CD8-positive, alpha-beta memory T cell (primary cell): ENCODE data around the gene ADORA3. TPM values are rescaled to one million over a fixed set of nuclear protein-coding genes. Genes with fewer than 3 reads are reported as not detected.

Experiments used
- CTCF ChIA-PET: fragments of 350-600 bp; sonication (Branson Sonifier 250); formaldehyde crosslinking; loops from one replicate; lab custom pipeline; 2021; ENCODE audit warnings: antibody characterized with exemption; lab: Charles Lee
- POLR2A ChIA-PET: fragments of 350-600 bp; sonication (Branson Sonifier 250); formaldehyde crosslinking; loops from one replicate; lab custom pipeline; 2021; ENCODE audit warnings: antibody characterized with exemption; lab: Charles Lee
- DNase-seq, 5 donors: peaks; one replicate each; pipeline versions ENCODE4 v3.0.0 to v3.0.0-alpha.2; 2020 to 2022; ENCODE audit warnings: mixed read lengths in 1 of 5
- H3K27ac ChIP-seq: one replicate; pipeline ENCODE4 v1.7.0; 2013; ENCODE audit warnings: low read depth, mild to moderate bottlenecking, low read length, moderate library complexity
- H3K27me3 ChIP-seq: 2 replicates; pipeline ENCODE4 v1.7.0; 2013; ENCODE audit warnings: low read length, mild to moderate bottlenecking; ENCODE audit not compliant: insufficient read depth, poor library complexity, severe bottlenecking
- H3K36me3 ChIP-seq: 2 replicates; pipeline ENCODE4 v1.7.0; 2013; ENCODE audit warnings: mild to moderate bottlenecking, low read length, moderate library complexity; ENCODE audit not compliant: insufficient read depth
- H3K4me1 ChIP-seq: 2 replicates; pipeline ENCODE4 v1.7.0; 2013; ENCODE audit warnings: mild to moderate bottlenecking, low read length, moderate library complexity; ENCODE audit not compliant: insufficient read depth
- H3K4me3 ChIP-seq: 2 replicates; pipeline ENCODE4 v1.7.0; 2013; ENCODE audit warnings: mild to moderate bottlenecking, low read length
- H3K9me3 ChIP-seq: 2 replicates; pipeline ENCODE4 v1.7.0; 2013; ENCODE audit warnings: mild to moderate bottlenecking, low read length
- H3K27ac Mint-ChIP-seq, 8 donors: one replicate each; pipeline ENCODE4 v1.8.0; 2020 to 2021; ENCODE audit warnings: mixed read lengths in 8 of 8, mild to moderate bottlenecking in 6 of 8, inconsistent platforms in 3 of 8, moderate library complexity in 3 of 8
- H3K27me3 Mint-ChIP-seq, 2 donors: one replicate each; pipeline ENCODE4 v1.8.0; 2020 to 2021; ENCODE audit warnings: mixed read lengths in 2 of 2, mild to moderate bottlenecking in 1 of 2, moderate library complexity in 1 of 2
- H3K36me3 Mint-ChIP-seq, 3 donors: one replicate each; pipeline ENCODE4 v1.8.0; 2020 to 2021; ENCODE audit warnings: mixed read lengths in 3 of 3, inconsistent platforms in 1 of 3, mild to moderate bottlenecking in 1 of 3
- H3K4me1 Mint-ChIP-seq, 3 donors: one replicate each; pipeline ENCODE4 v1.8.0; 2020 to 2021; ENCODE audit warnings: mixed read lengths in 3 of 3, inconsistent platforms in 1 of 3, mild to moderate bottlenecking in 1 of 3
- H3K4me3 Mint-ChIP-seq, 7 donors: one replicate each; pipeline ENCODE4 v1.8.0; 2020 to 2021; ENCODE audit warnings: mixed read lengths in 7 of 7, mild to moderate bottlenecking in 6 of 7, moderate library complexity in 4 of 7, inconsistent platforms in 2 of 7
- H3K9me3 Mint-ChIP-seq, 5 donors: one replicate each; pipeline ENCODE4 v1.8.0; 2020 to 2022; ENCODE audit warnings: mixed read lengths in 5 of 5, mild to moderate bottlenecking in 3 of 5, moderate library complexity in 2 of 5, inconsistent platforms in 1 of 5
- polyA plus RNA-seq: library from polyadenylated mRNA; unstranded; fragments of 300-500 nt; fragmentation: Illumina TruSeq; gene quantifications from one replicate; pipeline ENCODE4 v1.2.3, GENCODE V29; 2021
- total RNA-seq, 2 experiments: library from RNA; stranded (reverse); gene quantifications; one replicate each; pipeline ENCODE4 v1.2.3, GENCODE V29; 2021

The ADORA3 gene
- total and polyA plus RNA-seq, 3 experiments from 2014 or later, result 0.39 to 0.51 TPM; not detected in 1

- Mint-ChIP-seq H3K36me3 (peaks cover 3 to 9% (median 6%) of the 10 kb centered on the region in 3 donors), H3K9me3 (no peaks in the 10 kb centered on the region), H3K27me3 (no peaks in the 10 kb centered on the region), H3K4me1 (peaks cover 31 to 43% (median 36%) of the 10 kb centered on the region in 3 donors), H3K4me3 (no peak overlapping the region), H3K27ac (no peak overlapping the region)
- Histone ChIP-seq H3K4me1 (peaks cover 26% of the 10 kb centered on the region), H3K9me3 (no peaks in the 10 kb centered on the region), H3K27me3 (no peaks in the 10 kb centered on the region), H3K36me3 (peaks cover 8% of the 10 kb centered on the region), H3K4me3 (no peak overlapping the region), H3K27ac (no peak overlapping the region)
- DNase-seq, result peak in 4 of 5 donors; percentile 17 to 61 (median 36)
- ChIA-PET POLR2A (no interaction called here), CTCF (interaction anchor here (0.5 to 2.4 kb wide), 14 partner anchors 10 to 288 kb away, joined by 3 to 11 read pairs (median 4); partner anchors contain the start of genes ADORA3 and TMIGD3)
Observed at GRCh38 chr1:111481387-111482221, 21.8 kb downstream of the ADORA3 start.

GRCh38 chr1:111480674-111481073 is 22.8 kb downstream of the ADORA3 start:
- Histone ChIP-seq H3K36me3 (peaks cover 8% of the 10 kb centered on the region), H3K4me1 (peaks cover 35% of the 10 kb centered on the region), H3K27ac (no peak overlapping the region), H3K27me3 (no peaks in the 10 kb centered on the region), H3K9me3 (no peaks in the 10 kb centered on the region), H3K4me3 (no peak overlapping the region)
- H3K27me3 Mint-ChIP-seq, result no peaks in the 10 kb centered on the region
- peaks cover 3 to 9% (median 6%) of the 10 kb centered on the region in 3 donors for H3K36me3 Mint-ChIP-seq
- ChIA-PET POLR2A (no interaction called here), CTCF (interaction anchor here (0.9 to 2.4 kb wide), 3 partner anchors 9 to 234 kb away, joined by 3 to 11 read pairs (median 3); no protein-coding TSS in a partner anchor)
- peaks cover 40 to 52% (median 45%) of the 10 kb centered on the region in 3 donors for H3K4me1 Mint-ChIP-seq
- H3K27ac Mint-ChIP-seq, result no peak overlapping the region
- H3K9me3 Mint-ChIP-seq, result no peaks in the 10 kb centered on the region
- H3K4me3 Mint-ChIP-seq, result no peak overlapping the region
- no peak for DNase-seq

GRCh38 chr1:111476761-111477309 is 26.6 kb downstream of the ADORA3 start:
- no peaks in the 10 kb centered on the region for H3K9me3 Mint-ChIP-seq
- peak overlapping the region; percentile 66 to 80 (median 75) for H3K4me3 Mint-ChIP-seq
- DNase-seq, result peak; percentile 7 to 73 (median 60)
- peak overlapping the region; percentile 61 for H3K4me3 ChIP-seq
- peaks cover 58% of the 10 kb centered on the region for H3K4me1 ChIP-seq
- peaks cover 8% of the 10 kb centered on the region for H3K36me3 ChIP-seq
- H3K27me3 Mint-ChIP-seq, result no peaks in the 10 kb centered on the region
- H3K27me3 ChIP-seq, result no peaks in the 10 kb centered on the region
- peak overlapping the region; percentile 36 for H3K27ac ChIP-seq
- H3K36me3 Mint-ChIP-seq, result peaks cover 6 to 11% (median 6%) of the 10 kb centered on the region in 3 donors
- H3K4me1 Mint-ChIP-seq, result peaks cover 60 to 67% (median 63%) of the 10 kb centered on the region in 3 donors
- H3K9me3 ChIP-seq, result no peaks in the 10 kb centered on the region
- ChIA-PET POLR2A (interaction anchor here (0.8 to 1.3 kb wide), 2 partner anchors 28 to 31 kb away, joined by 4 read pairs; partner anchors contain the start of genes ATP5PB and WDR77), CTCF (interaction anchor here (1.2 to 5.9 kb wide), 7 partner anchors 9 to 254 kb away, joined by 3 to 33 read pairs (median 3); partner anchors contain the start of genes ATP5PB and WDR77)
- peak overlapping the region; percentile 80 to 96 (median 90) for H3K27ac Mint-ChIP-seq

- ChIA-PET CTCF (interaction anchor here (1.2 to 5.9 kb wide), 7 partner anchors 10 to 253 kb away, joined by 3 to 33 read pairs (median 3); partner anchors contain the start of genes ATP5PB and WDR77), POLR2A (interaction anchor here (0.7 to 0.8 kb wide), 2 partner anchors 20 to 28 kb away, joined by 3 to 4 read pairs; partner anchors contain the start of genes ATP5PB and WDR77)
- no peaks in the 10 kb centered on the region for H3K9me3 Mint-ChIP-seq
- Histone ChIP-seq H3K4me1 (peaks cover 64% of the 10 kb centered on the region), H3K36me3 (peaks cover 8% of the 10 kb centered on the region), H3K27ac (no peak overlapping the region), H3K27me3 (no peaks in the 10 kb centered on the region), H3K4me3 (peak overlapping the region; percentile 61), H3K9me3 (no peaks in the 10 kb centered on the region)
- H3K4me3 Mint-ChIP-seq, result peak overlapping the region; percentile 66 to 80 (median 75)
- H3K27me3 Mint-ChIP-seq, result no peaks in the 10 kb centered on the region
- H3K4me1 Mint-ChIP-seq, result peaks cover 59 to 61% (median 60%) of the 10 kb centered on the region in 3 donors
- H3K27ac Mint-ChIP-seq, result peak overlapping the region; percentile 80 to 96 (median 90)
- peaks cover 6 to 11% (median 6%) of the 10 kb centered on the region in 3 donors for H3K36me3 Mint-ChIP-seq
- no peak for DNase-seq
Observed at GRCh38 chr1:111476214-111476613, 27.2 kb downstream of the ADORA3 start.

GRCh38 chr1:111475701-111476100 is 27.7 kb downstream of the ADORA3 start:
- H3K9me3 Mint-ChIP-seq, result no peaks in the 10 kb centered on the region
- peaks cover 58 to 61% (median 60%) of the 10 kb centered on the region in 3 donors for H3K4me1 Mint-ChIP-seq
- no peak overlapping the region for H3K27ac ChIP-seq
- peaks cover 6 to 11% (median 6%) of the 10 kb centered on the region in 3 donors for H3K36me3 Mint-ChIP-seq
- ChIA-PET CTCF (interaction anchor here (1.6 to 5.9 kb wide), 5 partner anchors 13 to 253 kb away, joined by 3 to 33 read pairs (median 10); partner anchors contain the start of genes ATP5PB and WDR77), POLR2A (interaction anchor here (0.7 kb wide), 1 partner anchor 19 kb away, joined by 3 read pairs; no protein-coding TSS in a partner anchor)
- peaks cover 68% of the 10 kb centered on the region for H3K4me1 ChIP-seq
- H3K27me3 ChIP-seq, result no peaks in the 10 kb centered on the region
- peak overlapping the region; percentile 72 to 96 (median 90) for H3K27ac Mint-ChIP-seq
- peak overlapping the region; percentile 66 to 80 (median 75) for H3K4me3 Mint-ChIP-seq
- H3K27me3 Mint-ChIP-seq, result no peaks in the 10 kb centered on the region
- peak overlapping the region; percentile 61 for H3K4me3 ChIP-seq
- no peaks in the 10 kb centered on the region for H3K9me3 ChIP-seq
- peak in 1 of 5 donors; percentile 21 for DNase-seq
- H3K36me3 ChIP-seq, result peaks cover 8% of the 10 kb centered on the region

DNA sequence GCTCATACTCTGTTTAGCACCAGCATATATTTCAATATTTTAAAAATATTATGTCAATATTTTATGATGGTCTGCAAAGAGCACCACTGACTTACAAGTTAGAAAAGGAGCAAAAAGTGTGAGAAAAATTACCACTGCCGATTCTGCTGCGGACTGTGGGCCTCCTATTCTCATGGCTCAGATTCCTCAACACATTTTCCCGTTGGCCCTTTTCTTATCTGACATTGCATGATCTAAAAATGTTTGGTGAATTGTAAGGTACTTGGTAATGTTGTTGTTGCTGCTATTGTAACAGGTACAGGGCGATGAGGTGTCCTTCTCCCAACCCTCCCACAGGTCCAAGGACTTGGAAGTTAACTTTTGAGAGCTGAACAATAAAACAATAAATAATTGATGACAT is 28.9 kb downstream of the ADORA3 start:
- DNase-seq, result no peak
- Histone ChIP-seq H3K27me3 (no peaks in the 10 kb centered on the region), H3K27ac (peak overlapping the region; percentile 26), H3K4me1 (peaks cover 79% of the 10 kb centered on the region), H3K9me3 (no peaks in the 10 kb centered on the region), H3K36me3 (peaks cover 8% of the 10 kb centered on the region), H3K4me3 (peak overlapping the region; percentile 61)
- Mint-ChIP-seq H3K27me3 (no peaks in the 10 kb centered on the region), H3K27ac (peak overlapping the region in 7 of 8 donors; percentile 17 to 91 (median 86)), H3K9me3 (no peaks in the 10 kb centered on the region), H3K4me3 (peak overlapping the region; percentile 15 to 80 (median 74)), H3K4me1 (peaks cover 52 to 59% (median 58%) of the 10 kb centered on the region in 3 donors), H3K36me3 (peaks cover 6 to 11% (median 6%) of the 10 kb centered on the region in 3 donors)
- ChIA-PET CTCF (interaction anchor here (3.2 to 5.9 kb wide), 2 partner anchors 26 to 33 kb away, joined by 10 to 33 read pairs; partner anchors contain the start of genes ATP5PB and WDR77), POLR2A (interaction anchor here (0.6 kb wide), 1 partner anchor 180 kb away, joined by 3 read pairs; no protein-coding TSS in a partner anchor)

- DNase-seq, result no peak
- Histone ChIP-seq H3K4me3 (peak overlapping the region; percentile 61), H3K36me3 (peaks cover 8% of the 10 kb centered on the region), H3K9me3 (no peaks in the 10 kb centered on the region), H3K27me3 (no peaks in the 10 kb centered on the region), H3K27ac (peak overlapping the region; percentile 26), H3K4me1 (peaks cover 83% of the 10 kb centered on the region)
- Mint-ChIP-seq H3K36me3 (peaks cover 6 to 11% (median 6%) of the 10 kb centered on the region in 3 donors), H3K4me1 (peaks cover 52 to 58% (median 58%) of the 10 kb centered on the region in 3 donors), H3K4me3 (peak overlapping the region; percentile 66 to 84 (median 75)), H3K27me3 (no peaks in the 10 kb centered on the region), H3K9me3 (no peaks in the 10 kb centered on the region), H3K27ac (peak overlapping the region; percentile 76 to 91 (median 86))
- ChIA-PET POLR2A (no interaction called here), CTCF (interaction anchor here (3.2 to 5.9 kb wide), 2 partner anchors 26 to 33 kb away, joined by 10 to 33 read pairs; partner anchors contain the start of genes ATP5PB and WDR77)
Observed at GRCh38 chr1:111474106-111474505, 29.3 kb downstream of the ADORA3 start.
